H9 (cell line): Measurements from ENCODE around the gene DCDC1. TPM values are rescaled to one million over a fixed set of nuclear protein-coding genes. Genes with fewer than 3 reads are reported as not detected.

Experiments
- DNase-seq: peaks from one replicate; pipeline ENCODE4 v3.0.0-alpha.2; 2017
- H2AFZ ChIP-seq: one replicate; pipeline ENCODE4 v1.6.1; 2013; ENCODE audit warnings: mild to moderate bottlenecking, low read length, control low read depth, moderate library complexity
- H2AK5ac ChIP-seq: 2 replicates; pipeline ENCODE4 v1.6.1; 2013; ENCODE audit warnings: low read length, control low read depth, mixed read lengths; ENCODE audit not compliant: insufficient read length
- H2BK120ac ChIP-seq: one replicate; pipeline ENCODE4 v1.6.1; 2013; ENCODE audit warnings: low read depth, mild to moderate bottlenecking, low read length, control low read depth, inconsistent platforms; ENCODE audit not compliant: poor library complexity, severe bottlenecking
- H2BK12ac ChIP-seq: 2 replicates; pipeline ENCODE4 v1.6.1; 2013; ENCODE audit warnings: low read length, control low read depth, mixed read lengths, low read depth; ENCODE audit not compliant: insufficient read length
- H2BK15ac ChIP-seq: 2 replicates; pipeline ENCODE4 v1.6.1; 2013; ENCODE audit warnings: low read depth, low read length, control low read depth
- H2BK20ac ChIP-seq: one replicate; pipeline ENCODE4 v1.6.1; 2013; ENCODE audit warnings: low read depth, mild to moderate bottlenecking, low read length, control low read depth, inconsistent platforms; ENCODE audit not compliant: poor library complexity, severe bottlenecking
- H2BK5ac ChIP-seq: 2 replicates; pipeline ENCODE4 v1.6.1; 2013; ENCODE audit warnings: low read length, control low read depth, mixed read lengths; ENCODE audit not compliant: insufficient read length
- H3K14ac ChIP-seq: 2 replicates; pipeline ENCODE4 v1.6.1; 2013; ENCODE audit warnings: low read length, control low read depth; ENCODE audit not compliant: insufficient read depth
- H3K18ac ChIP-seq: 2 replicates; pipeline ENCODE4 v1.6.1; 2013; ENCODE audit warnings: low read depth, mild to moderate bottlenecking, mixed read lengths, low read length, control low read depth; ENCODE audit not compliant: insufficient read length
- H3K23ac ChIP-seq: 2 replicates; pipeline ENCODE4 v1.6.1; 2013; ENCODE audit warnings: low read length, control low read depth, mixed read lengths, low read depth; ENCODE audit not compliant: insufficient read length
- H3K23me2 ChIP-seq: 2 replicates; pipeline ENCODE4 v1.6.1; 2013; ENCODE audit warnings: low read depth, mild to moderate bottlenecking, mixed read lengths, low read length, control low read depth; ENCODE audit not compliant: insufficient read length, poor library complexity, severe bottlenecking
- H3K27ac ChIP-seq: 2 replicates; pipeline ENCODE4 v1.5.1; 2013; ENCODE audit warnings: low read length, control low read depth, mixed read lengths, low read depth; ENCODE audit not compliant: insufficient read length
- H3K27me3 ChIP-seq: 2 replicates; pipeline ENCODE4 v1.6.1; 2013; ENCODE audit warnings: low read length, control low read depth, inconsistent platforms; ENCODE audit not compliant: insufficient read depth
- H3K4ac ChIP-seq: 2 replicates; pipeline ENCODE4 v1.6.1; 2013; ENCODE audit warnings: low read depth, mild to moderate bottlenecking, control low read depth, inconsistent platforms, low read length, moderate library complexity
- H3K4me1 ChIP-seq: 2 replicates; pipeline ENCODE4 v1.6.1; 2013; ENCODE audit warnings: low read length, control low read depth, inconsistent platforms; ENCODE audit not compliant: insufficient read depth
- H3K4me2 ChIP-seq: 2 replicates; pipeline ENCODE4 v1.6.1; 2013; ENCODE audit warnings: low read length, control low read depth, mixed read lengths; ENCODE audit not compliant: insufficient read length, insufficient read depth
- H3K56ac ChIP-seq: 2 replicates; pipeline ENCODE4 v1.6.1; 2013; ENCODE audit warnings: low read depth, mild to moderate bottlenecking, mixed read lengths, low read length, control low read depth; ENCODE audit not compliant: insufficient read length
- H3K79me1 ChIP-seq: 2 replicates; pipeline ENCODE4 v1.6.1; 2013; ENCODE audit warnings: low read depth, mild to moderate bottlenecking, moderate library complexity, low read length, control low read depth, inconsistent platforms; ENCODE audit not compliant: insufficient read depth, poor library complexity, severe bottlenecking
- H3K79me2 ChIP-seq: 2 replicates; pipeline ENCODE4 v1.6.1; 2013; ENCODE audit warnings: low read length, control low read depth, inconsistent platforms; ENCODE audit not compliant: insufficient read depth
- H3K9ac ChIP-seq: 2 replicates; pipeline ENCODE4 v1.6.1; 2013; ENCODE audit warnings: low read length, control low read depth, mixed read lengths; ENCODE audit not compliant: insufficient read length; ENCODE audit errors: extremely low read depth
- H3K9me3 ChIP-seq: one replicate; pipeline ENCODE4 v1.6.1; 2013; ENCODE audit warnings: low read depth, low read length, inconsistent platforms; ENCODE audit not compliant: control insufficient read depth
- H3T11ph ChIP-seq: one replicate; pipeline ENCODE4 v1.6.1; 2013; ENCODE audit warnings: mild to moderate bottlenecking, low read length, control low read depth, inconsistent platforms
- H4K20me1 ChIP-seq: one replicate; pipeline ENCODE4 v1.6.1; 2013; ENCODE audit not compliant: control insufficient read depth, insufficient read length, insufficient read depth
- H4K5ac ChIP-seq: 2 replicates; pipeline ENCODE4 v1.6.1; 2013; ENCODE audit warnings: low read depth, mild to moderate bottlenecking, mixed read lengths, low read length, control low read depth; ENCODE audit not compliant: insufficient read length
- H4K8ac ChIP-seq: replicated peaks from 2 replicates; pipeline ENCODE4 v1.6.1; 2013; ENCODE audit warnings: low read length, control low read depth, mixed read lengths, low read depth; ENCODE audit not compliant: insufficient read length
- H4K91ac ChIP-seq: 2 replicates; pipeline ENCODE4 v1.6.1; 2013; ENCODE audit warnings: low read depth, mild to moderate bottlenecking, moderate library complexity, mixed read lengths, low read length, control low read depth; ENCODE audit not compliant: insufficient read length
- H3K27ac Mint-ChIP-seq, 3 experiments: 2 replicates in 2 of 3; 3 replicates in 1 of 3; pipeline ENCODE4 v1.8.0; 2020 to 2021; ENCODE audit warnings: mixed read lengths in 3 of 3, mild to moderate bottlenecking in 1 of 3, moderate library complexity in 1 of 3
- H3K27me3 Mint-ChIP-seq: 2 replicates; pipeline ENCODE4 v1.8.0; 2021; ENCODE audit warnings: low read depth, mild to moderate bottlenecking, moderate library complexity, mixed read lengths
- H3K36me3 Mint-ChIP-seq, 3 experiments: 2 replicates in 2 of 3; 3 replicates in 1 of 3; pipeline ENCODE4 v1.8.0; 2020 to 2021; ENCODE audit warnings: low read depth in 3 of 3, mixed read lengths in 3 of 3; ENCODE audit not compliant: insufficient read depth in 1 of 3
- H3K4me1 Mint-ChIP-seq, 2 experiments: 2 replicates each; pipeline ENCODE4 v1.8.0; 2020; ENCODE audit warnings: mixed read lengths in 2 of 2
- H3K4me3 Mint-ChIP-seq, 2 experiments: 2 replicates in 1 of 2; 3 replicates in 1 of 2; pipeline ENCODE4 v1.8.0; 2020 to 2021; ENCODE audit warnings: mild to moderate bottlenecking in 2 of 2, mixed read lengths in 2 of 2, moderate library complexity in 1 of 2
- H3K9me3 Mint-ChIP-seq, 2 experiments: 2 replicates in 1 of 2; 3 replicates in 1 of 2; pipeline ENCODE4 v1.8.0; 2020; ENCODE audit warnings: mild to moderate bottlenecking in 2 of 2, mixed read lengths in 2 of 2, moderate library complexity in 1 of 2
- CTCF ChIP-seq: fragments of 200-600 bp; sonication (generic); conservative IDR thresholded peaks from 3 replicates; pipeline ENCODE4 v1.8.0; 2021; ENCODE audit warnings: antibody characterized with exemption, mild to moderate bottlenecking
- WGBS: extraction: QIAGEN DNeasy Blood & Tissue Kit; methylation state at CpG from one replicate; pipeline ENCODE4 v1.1.7; 2013; ENCODE audit warnings: missing lambda C conversion rate, low lambda C conversion rate, mixed read lengths; ENCODE audit not compliant: insufficient read length; ENCODE audit errors: extremely low coverage; 5-methylcytosine and 5-hydroxymethylcytosine counted together
- total RNA-seq: library from RNA; stranded (reverse); gene quantifications from 2 replicates; pipeline ENCODE4 v1.2.1, GENCODE V29; 2021

DCDC1 gene
- total RNA-seq, 1 experiment from 2014 or later: 0.09 TPM

- H3K27ac ChIP-seq: no peak overlapping the region
- peaks cover 3 to 6% (median 4%) of the 10 kb centered on the region in 3 experiments; a peak in 3 of 7 replicates for H3K36me3 Mint-ChIP-seq
These were observed 430.7 kb downstream of the DCDC1 start for GRCh38 chr11:30938810-30939209.

More at GRCh38 chr11:30938810-30939209, 430.7 kb downstream of the DCDC1 start:
- Histone ChIP-seq H3K4ac (no peak overlapping the region), H3K14ac (no peak overlapping the region), H2BK5ac (no peak overlapping the region), H2BK120ac (no peak overlapping the region), H2BK20ac (no peak overlapping the region), H3K23me2 (no peaks in the 10 kb centered on the region), H3K4me1 (no peaks in the 10 kb centered on the region), H3K9ac (no peak overlapping the region), H2AFZ (no peak overlapping the region), H4K20me1 (no peaks in the 10 kb centered on the region), H3K4me2 (no peak overlapping the region), H3T11ph (no peak overlapping the region), H2BK15ac (no peak overlapping the region), H3K27me3 (no peaks in the 10 kb centered on the region), H2AK5ac (no peak overlapping the region), H3K79me2 (no peaks in the 10 kb centered on the region), H2BK12ac (no peak overlapping the region), H4K91ac (no peak overlapping the region), H4K8ac (no peak overlapping the region), H3K18ac (no peak overlapping the region), H3K56ac (no peak overlapping the region), H4K5ac (no peak overlapping the region), H3K9me3 (no peaks in the 10 kb centered on the region), H3K79me1 (no peaks in the 10 kb centered on the region), H3K23ac (no peak overlapping the region)
- no peaks in the 10 kb centered on the region for H3K4me1 Mint-ChIP-seq
- no peak overlapping the region for H3K4me3 Mint-ChIP-seq
- TF ChIP-seq CTCF: no peak
- H3K27ac Mint-ChIP-seq: no peak overlapping the region
- no peak for DNase-seq
- H3K27me3 Mint-ChIP-seq: no peaks in the 10 kb centered on the region; the same call in 1 of the 2 replicates
- H3K9me3 Mint-ChIP-seq: peaks cover 5 to 12% of the 10 kb centered on the region in 2 experiments; a peak in 4 of 5 replicates
- WGBS: no CpG with 5 or more reads among the region's 6 CpGs
